Keratinocyte (primary cell): ENCODE data around the gene MICA.

Experiments
- CTCF ChIP-seq, 3 experiments: IDR thresholded peaks in 1 of 3; conservative IDR thresholded peaks in 1 of 3; optimal IDR thresholded peaks in 1 of 3; 2 replicates in 2 of 3; 3 replicates in 1 of 3; pipeline versions ENCODE3 to v1.5.1; 2011; ENCODE audit warnings: low read length in 3 of 3, mild to moderate bottlenecking in 3 of 3, moderate library complexity in 2 of 3, control low read depth in 1 of 3, inconsistent platforms in 1 of 3; ENCODE audit not compliant: insufficient read depth in 2 of 3; ENCODE audit errors: extremely low read depth in 1 of 3
- EZH2 ChIP-seq: IDR thresholded peaks from one replicate; pipeline ENCODE4 v1.6.1; 2012; ENCODE audit warnings: inconsistent platforms, mild to moderate bottlenecking, low read length, moderate library complexity

- TF ChIP-seq CTCF (optimal IDR thresholded peaks at IDR 0.05 in 1 of 3, IDR thresholded peaks at IDR 0.05 in 1 of 3, conservative IDR thresholded peaks at IDR 0.05 in 1 of 3; ENCODE audit: extremely low read depth in 1 of 3, insufficient read depth in 2 of 3, low read length in 3 of 3) (no peak), EZH2 (no peak)
These were observed 5.4 kb upstream of the MICA start for GRCh38 chr6:31397901-31398525.
